Activated CD8-positive, alpha-beta memory T cell treated with anti-CD3 and anti-CD28 coated beads for 24 hours (primary cell): Measurements from ENCODE around the gene EHMT2.
"Not testable (repeated sequence)": the region's sequence is repeated elsewhere in the genome, so short reads cannot be mapped to it uniquely, and the experiment has no call there.

Experiments
- DNase-seq: peaks from one replicate; pipeline ENCODE4 v3.0.0-alpha.2; 2020

The EHMT2 gene

DNA sequence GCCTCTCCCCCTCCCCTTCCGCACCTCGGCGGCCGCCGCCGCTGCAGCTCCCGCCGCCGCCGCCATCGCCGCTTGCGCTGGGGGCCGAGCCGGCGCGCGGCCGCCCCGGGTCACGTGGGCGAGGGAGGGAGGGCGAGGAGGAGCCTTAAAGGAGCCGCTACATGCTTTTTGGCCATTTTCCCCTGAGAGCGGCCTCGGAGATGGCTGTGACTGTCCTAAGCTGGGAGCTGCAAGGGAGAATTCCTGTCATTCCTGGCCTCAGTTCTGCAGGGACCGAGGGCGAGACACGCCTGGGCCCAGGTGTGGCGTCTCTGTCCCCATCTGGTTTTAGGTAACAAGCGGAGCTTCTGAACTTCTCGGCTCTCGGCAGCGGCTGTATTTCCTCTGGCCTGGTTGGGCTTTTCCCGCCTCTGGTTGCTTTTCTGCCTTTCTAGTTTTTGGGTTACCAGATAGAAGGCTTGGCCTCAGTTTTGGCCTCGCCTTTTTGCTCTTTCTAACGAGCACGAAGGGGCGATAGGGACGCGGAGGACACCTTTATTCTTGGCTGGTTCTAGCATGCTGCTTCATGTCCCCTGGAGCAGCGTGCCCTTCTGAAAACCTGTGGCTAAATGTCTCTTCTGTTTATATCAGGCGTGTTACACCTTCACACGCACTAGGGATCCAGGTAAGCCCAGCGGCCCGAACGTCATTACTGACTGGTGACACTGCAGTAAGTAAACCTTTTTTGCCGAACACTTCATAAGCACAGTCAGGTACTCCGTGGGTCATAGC is at the start of gene EHMT2:
Gene EHMT2, minus strand, starts transcription at position 87 of the 771 bp plus-strand sequence. Its CDS starts 21 bp downstream, at position 66.
- peak; percentile 90 for DNase-seq

GRCh38 chr6:31947070-31947675 is 49.7 kb upstream of the EHMT2 start:
- DNase-seq: no peak

GRCh38 chr6:31946370-31946885 is 48.9 kb upstream of the EHMT2 start:
- no peak for DNase-seq

- DNase-seq: no peak
Measured at GRCh38 chr6:31945507-31946369, 48.2 kb upstream of the EHMT2 start, which contains the start of gene CFB. TSS of gene CFB (plus strand) at chr6:31946095. CDS start at chr6:31946222, 127 bp downstream.

GRCh38 chr6:31945154-31945506 is 47.6 kb upstream of the EHMT2 start:
- DNase-seq: no peak

GRCh38 chr6:31943742-31944141 is 46.2 kb upstream of the EHMT2 start:
- no peak for DNase-seq

DNA sequence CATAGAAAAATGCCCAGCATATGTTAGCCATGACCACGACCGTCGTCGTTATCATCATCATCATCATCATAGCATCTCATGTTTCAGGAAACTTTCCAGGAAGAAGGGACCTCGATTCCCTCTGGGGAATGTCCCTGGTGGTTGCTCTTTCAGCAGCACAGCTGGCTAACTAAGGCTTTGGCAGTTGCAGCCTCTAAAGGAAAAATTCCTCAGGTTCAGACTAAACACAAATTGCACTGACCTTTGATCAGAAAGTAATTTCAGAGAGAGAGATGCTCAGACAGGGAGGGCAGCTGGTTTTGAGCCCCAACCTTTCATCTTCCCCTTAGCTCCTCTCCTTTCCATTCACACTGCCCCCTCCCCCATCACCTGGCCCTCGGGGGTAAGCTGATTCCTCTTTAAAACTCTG is 42.8 kb upstream of the EHMT2 start:
- no peak for DNase-seq

DNA sequence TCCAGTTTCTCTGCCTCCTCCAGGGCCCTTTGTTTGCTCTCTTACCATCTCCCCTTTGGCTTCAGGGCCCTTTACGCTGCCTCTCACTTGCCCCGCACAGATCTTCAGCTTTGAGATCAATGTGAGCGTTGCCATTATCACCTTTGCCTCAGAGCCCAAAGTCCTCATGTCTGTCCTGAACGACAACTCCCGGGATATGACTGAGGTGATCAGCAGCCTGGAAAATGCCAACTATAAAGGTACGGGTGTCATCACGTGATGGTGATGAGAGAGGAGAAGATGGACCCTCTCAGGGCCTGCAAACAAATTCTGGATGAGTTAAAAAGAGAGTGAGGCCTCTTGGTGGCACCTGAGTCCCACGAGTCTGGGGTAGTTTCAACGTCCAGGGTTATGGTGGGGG is 38.3 kb upstream of the EHMT2 start:
- DNase-seq: no peak

GRCh38 chr6:31935021-31935420 is 37.5 kb upstream of the EHMT2 start:
- DNase-seq: no peak

DNA sequence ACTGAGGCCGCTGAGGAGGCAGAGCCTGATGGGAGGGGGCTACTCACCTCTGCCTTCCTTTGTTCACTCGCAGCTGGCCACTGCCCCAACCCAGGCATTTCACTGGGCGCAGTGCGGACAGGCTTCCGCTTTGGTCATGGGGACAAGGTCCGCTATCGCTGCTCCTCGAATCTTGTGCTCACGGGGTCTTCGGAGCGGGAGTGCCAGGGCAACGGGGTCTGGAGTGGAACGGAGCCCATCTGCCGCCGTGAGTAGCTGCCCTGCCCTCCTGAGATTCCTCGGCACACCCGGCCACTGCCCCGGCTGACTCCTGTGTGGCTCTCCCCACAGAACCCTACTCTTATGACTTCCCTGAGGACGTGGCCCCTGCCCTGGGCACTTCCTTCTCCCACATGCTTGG is 36.0 kb upstream of the EHMT2 start:
- DNase-seq: no peak

DNA sequence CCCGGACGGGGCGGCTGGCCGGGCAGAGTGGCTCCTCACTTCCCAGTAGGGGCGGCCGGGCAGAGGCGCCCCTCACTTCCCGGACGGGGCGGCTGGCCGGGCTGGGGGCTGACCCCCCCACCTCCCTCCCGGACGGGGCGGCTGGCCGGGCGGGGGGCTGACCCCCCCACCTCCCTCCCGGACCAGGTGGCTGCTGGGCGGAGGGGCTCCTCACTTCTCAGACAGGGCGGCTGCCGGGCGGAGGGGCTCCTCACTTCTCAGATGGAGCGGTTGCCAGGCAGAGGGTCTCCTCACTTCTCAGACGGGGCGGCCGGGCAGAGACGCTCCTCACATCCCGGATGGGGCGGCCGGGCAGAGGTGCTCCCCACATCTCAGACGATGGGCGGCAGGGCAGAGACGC is 34.6 kb upstream of the EHMT2 start:
- not testable (repeated sequence) for DNase-seq

DNA sequence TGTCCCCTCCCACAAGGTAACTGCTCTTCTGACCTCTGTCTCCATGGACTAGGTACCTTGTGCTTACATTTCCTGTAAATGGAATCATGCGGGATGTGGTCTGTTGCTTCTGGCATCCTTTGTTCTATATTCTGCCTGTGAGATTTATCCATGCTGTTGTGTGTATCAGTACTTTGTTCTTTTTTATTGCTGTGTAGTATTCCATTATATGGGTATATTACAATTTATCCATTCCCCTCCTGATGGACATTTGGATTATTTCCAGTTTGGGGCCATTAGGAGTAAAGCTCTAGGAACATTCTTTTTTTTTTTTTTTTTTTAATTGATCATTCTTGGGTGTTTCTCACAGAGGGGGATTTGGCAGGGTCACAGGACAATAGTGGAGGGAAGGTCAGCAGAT is 33.5 kb upstream of the EHMT2 start:
- DNase-seq: no peak

DNA sequence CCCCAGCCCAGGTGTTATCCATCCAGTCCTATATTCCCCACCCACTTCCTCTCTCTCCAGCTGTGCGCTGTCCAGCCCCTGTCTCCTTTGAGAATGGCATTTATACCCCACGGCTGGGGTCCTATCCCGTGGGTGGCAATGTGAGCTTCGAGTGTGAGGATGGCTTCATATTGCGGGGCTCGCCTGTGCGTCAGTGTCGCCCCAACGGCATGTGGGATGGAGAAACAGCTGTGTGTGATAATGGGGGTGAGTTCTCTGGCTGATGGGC is 31.1 kb upstream of the EHMT2 start:
- no peak for DNase-seq

GRCh38 chr6:31927863-31928671 is 30.6 kb upstream of the EHMT2 start:
- no peak for DNase-seq

- DNase-seq: no peak
Measured at GRCh38 chr6:31927242-31927862, 29.9 kb upstream of the EHMT2 start, which contains the start of gene C2. TSS of gene C2 (plus strand) at chr6:31927717. CDS start at chr6:31927753, 36 bp downstream.

- DNase-seq: no peak
Measured at GRCh38 chr6:31922942-31923341, 25.4 kb upstream of the EHMT2 start.

- DNase-seq: no peak
Measured at GRCh38 chr6:31920811-31921210, 23.3 kb upstream of the EHMT2 start.

GRCh38 chr6:31919624-31920303 is 22.3 kb upstream of the EHMT2 start:
- DNase-seq: no peak

- DNase-seq: no peak
Measured at GRCh38 chr6:31918069-31918720, 20.7 kb upstream of the EHMT2 start.

GRCh38 chr6:31915756-31916155 is 18.3 kb upstream of the EHMT2 start:
- DNase-seq: no peak

DNA sequence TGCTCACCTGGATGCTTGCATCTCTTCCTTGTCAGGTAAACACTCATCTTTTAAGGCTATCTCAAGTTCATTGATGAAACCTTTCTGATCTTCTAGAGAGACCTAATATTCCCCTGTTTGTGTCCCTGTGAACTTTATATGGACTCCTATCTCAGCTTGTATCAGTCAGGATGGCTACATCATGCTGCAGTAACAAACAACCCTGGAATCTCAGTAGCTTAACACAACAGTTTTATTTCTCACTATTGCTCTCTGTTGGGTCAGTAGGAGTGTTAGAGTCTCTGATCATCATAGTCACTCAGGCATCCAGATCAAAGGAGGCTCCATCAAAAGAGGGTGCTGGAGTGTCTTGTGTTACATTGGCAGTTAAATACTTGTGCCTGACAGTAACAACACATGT is 17.9 kb upstream of the EHMT2 start:
- DNase-seq: no peak
